H1 (cell line): Measurements from ENCODE around the gene NPM1. TPM values are rescaled to one million over a fixed set of nuclear protein-coding genes. Genes with fewer than 3 reads are reported as not detected.
"Not testable (repeated sequence)": the region's sequence is repeated elsewhere in the genome, so short reads cannot be mapped to it uniquely, and the experiment has no call there.

ENCODE experiments used
- CTCF ChIA-PET: fragments of 300-600 bp; sonication (Branson Sonifier 250); formaldehyde crosslinking; loops from one replicate; lab custom pipeline; 2021; ENCODE audit not compliant: partially characterized antibody; lab: Charles Lee
- POLR2A ChIA-PET: fragments of 300-600 bp; sonication (Branson Sonifier 250); formaldehyde crosslinking; loops from one replicate; lab custom pipeline; 2021; ENCODE audit warnings: inconsistent platforms; ENCODE audit not compliant: partially characterized antibody; lab: Charles Lee
- DNase-seq, 2 experiments: peaks; one replicate each; pipeline versions ENCODE4 v3.0.0 to v3.0.0-alpha.2; 2010 to 2022; ENCODE audit warnings: low spot score in 2 of 2, low read depth in 1 of 2, mixed read lengths in 1 of 2
- FAIRE-seq: peaks from 2 replicates; lab custom pipeline; 2011; peaks lifted over from hg19 to GRCh38; lab: Jason Lieb, UNC
- H2AFZ ChIP-seq: 2 replicates; pipeline ENCODE4 v1.8.1; 2012; ENCODE audit warnings: low read length, inconsistent platforms
- H2AK5ac ChIP-seq: 2 replicates; pipeline ENCODE4 v1.6.1; 2013; ENCODE audit warnings: low read depth, low read length
- H2BK120ac ChIP-seq: replicated peaks from 2 replicates; pipeline ENCODE3; 2013; ENCODE audit warnings: low read depth, low read length, inconsistent platforms
- H2BK12ac ChIP-seq: 2 replicates; pipeline ENCODE4 v1.6.1; 2013; ENCODE audit warnings: low read depth, low read length
- H2BK15ac ChIP-seq: 2 replicates; pipeline ENCODE4 v1.6.1; 2013; ENCODE audit warnings: low read length
- H2BK20ac ChIP-seq: 2 replicates; pipeline ENCODE4 v1.6.1; 2013; ENCODE audit warnings: low read length
- H2BK5ac ChIP-seq: 2 replicates; pipeline ENCODE4 v1.6.1; 2013; ENCODE audit warnings: low read depth, low read length
- H3K14ac ChIP-seq: 2 replicates; pipeline ENCODE4 v1.6.1; 2013; ENCODE audit warnings: inconsistent platforms; ENCODE audit not compliant: insufficient read length
- H3K18ac ChIP-seq: 2 replicates; pipeline ENCODE4 v1.6.1; 2013; ENCODE audit warnings: low read length; ENCODE audit errors: extremely low read depth
- H3K23ac ChIP-seq: 2 replicates; pipeline ENCODE4 v1.6.1; 2013; ENCODE audit warnings: inconsistent platforms; ENCODE audit not compliant: insufficient read length
- H3K23me2 ChIP-seq: 2 replicates; pipeline ENCODE4 v1.6.1; 2013; ENCODE audit warnings: low read depth, low read length
- H3K27ac ChIP-seq: 2 replicates; pipeline ENCODE4 v1.6.1; 2011; ENCODE audit warnings: low read depth, low read length, inconsistent platforms
- H3K27me3 ChIP-seq, 4 experiments: replicated peaks in 1 of 4; 1 replicate in 1 of 4; 2 replicates in 3 of 4; pipeline versions ENCODE4 v1.6.1 to v1.8.1; 2011 to 2013; ENCODE audit warnings: low read length in 3 of 4, mild to moderate bottlenecking in 3 of 4, inconsistent platforms in 2 of 4, mixed read lengths in 2 of 4, moderate library complexity in 1 of 4; ENCODE audit not compliant: control insufficient read depth in 3 of 4, insufficient read depth in 3 of 4; ENCODE audit errors: extremely low read depth in 1 of 4
- H3K36me3 ChIP-seq, 4 experiments: 2 replicates each; pipeline versions ENCODE4 v1.6.1 to v1.8.1; 2011 to 2013; ENCODE audit warnings: mild to moderate bottlenecking in 4 of 4, low read length in 3 of 4, moderate library complexity in 2 of 4, control low read depth in 1 of 4, inconsistent platforms in 1 of 4; ENCODE audit not compliant: insufficient read depth in 4 of 4, control insufficient read depth in 2 of 4
- H3K4ac ChIP-seq: replicated peaks from 2 replicates; pipeline ENCODE3; 2013; ENCODE audit warnings: low read length, low read depth, mixed read lengths, inconsistent platforms; ENCODE audit not compliant: insufficient read length
- H3K4me1 ChIP-seq, 4 experiments: replicated peaks in 1 of 4; 1 replicate in 1 of 4; 2 replicates in 3 of 4; pipeline versions ENCODE4 v1.6.1 to v1.8.1; 2011 to 2013; ENCODE audit warnings: low read length in 3 of 4, inconsistent platforms in 2 of 4, mixed read lengths in 1 of 4; ENCODE audit not compliant: insufficient read depth in 4 of 4, control insufficient read depth in 3 of 4
- H3K4me2 ChIP-seq, 2 experiments: 2 replicates each; pipeline versions ENCODE4 v1.6.1 to v1.8.1; 2011 to 2013; ENCODE audit warnings: low read depth in 2 of 2, low read length in 2 of 2, control low read depth in 1 of 2, inconsistent platforms in 1 of 2, mild to moderate bottlenecking in 1 of 2; ENCODE audit not compliant: insufficient read depth in 1 of 2
- H3K4me3 ChIP-seq, 4 experiments: fragments of 200-600, 300-600 bp in 1 of 4; sonication (generic), shearing (Covaris generic), sonication (Bioruptor Twin) in 1 of 4; 2 replicates each; pipeline versions ENCODE4 v1.5.1 to v1.8.1; 2011 to 2016; ENCODE audit warnings: low read length in 4 of 4, low read depth in 3 of 4, control low read depth in 2 of 4, inconsistent platforms in 2 of 4, mild to moderate bottlenecking in 2 of 4, mixed read lengths in 1 of 4, moderate library complexity in 1 of 4; ENCODE audit not compliant: insufficient read depth in 2 of 4; ENCODE audit errors: extremely low read depth in 1 of 4
- H3K56ac ChIP-seq: replicated peaks from 2 replicates; pipeline ENCODE3; 2013; ENCODE audit warnings: low read depth, mild to moderate bottlenecking, mixed read lengths, low read length, inconsistent platforms; ENCODE audit not compliant: insufficient read length
- H3K79me1 ChIP-seq: 2 replicates; pipeline ENCODE4 v1.6.1; 2013; ENCODE audit warnings: low read depth, low read length, control low read depth
- H3K79me2 ChIP-seq, 2 experiments: 2 replicates each; pipeline versions ENCODE4 v1.6.1 to v1.8.1; 2012 to 2013; ENCODE audit warnings: low read length in 2 of 2, mild to moderate bottlenecking in 2 of 2, inconsistent platforms in 1 of 2; ENCODE audit not compliant: insufficient read depth in 2 of 2, control insufficient read depth in 1 of 2
- H3K9ac ChIP-seq, 4 experiments: replicated peaks in 1 of 4; 1 replicate in 1 of 4; 2 replicates in 3 of 4; pipeline versions ENCODE4 v1.6.1 to v1.8.1; 2011 to 2013; ENCODE audit warnings: low read depth in 3 of 4, low read length in 3 of 4, control low read depth in 2 of 4, mild to moderate bottlenecking in 2 of 4, moderate library complexity in 2 of 4, inconsistent platforms in 1 of 4; ENCODE audit errors: extremely low read depth in 1 of 4
- H3K9me3 ChIP-seq, 2 experiments: 2 replicates each; pipeline versions ENCODE4 v1.6.1 to v1.8.1; 2012 to 2013; ENCODE audit warnings: mild to moderate bottlenecking in 2 of 2, moderate library complexity in 2 of 2, control low read depth in 1 of 2, inconsistent platforms in 1 of 2, low read depth in 1 of 2, low read length in 1 of 2, mixed read lengths in 1 of 2; ENCODE audit not compliant: insufficient read depth in 2 of 2
- H4K20me1 ChIP-seq, 2 experiments: replicated peaks in 1 of 2; 2 replicates each; pipeline versions ENCODE3 to v1.8.1; 2011 to 2013; ENCODE audit warnings: inconsistent platforms in 2 of 2, low read length in 2 of 2, mild to moderate bottlenecking in 1 of 2; ENCODE audit not compliant: insufficient read depth in 2 of 2, control insufficient read depth in 1 of 2
- H4K5ac ChIP-seq: 2 replicates; pipeline ENCODE4 v1.6.1; 2013; ENCODE audit warnings: low read length, low read depth, mixed read lengths, inconsistent platforms; ENCODE audit not compliant: insufficient read length
- H4K8ac ChIP-seq: 2 replicates; pipeline ENCODE4 v1.8.0; 2013; ENCODE audit warnings: mild to moderate bottlenecking, moderate library complexity, low read length, inconsistent platforms; ENCODE audit not compliant: insufficient read depth; ENCODE audit errors: extremely low read depth
- H4K91ac ChIP-seq: replicated peaks from 2 replicates; pipeline ENCODE3; 2013; ENCODE audit warnings: low read length, mixed read lengths, inconsistent platforms; ENCODE audit not compliant: insufficient read length
- polyA plus RNA-seq, 7 experiments: library from polyadenylated mRNA; depleted of rRNA in 3 of 7; stranded (reverse) in 5 of 7; unstranded in 2 of 7; fragments of >200 nt in 5 of 7; fragments of 200-250 nt in 2 of 7; gene quantifications; 1 replicate in 5 of 7; 2 replicates in 1 of 7; 4 replicates in 1 of 7; pipeline versions ENCODE4 v1.2.1 to v1.2.3, GENCODE V29; 2011 to 2013; ENCODE audit warnings: missing spikeins in 2 of 7, mixed read lengths in 2 of 7
- total RNA-seq: library from RNA; stranded (reverse); fragmentation: NEBNext Ultra II Directional; extraction: Animal tissue kit (Norgen Biotek cat#: 25700); gene quantifications from 2 replicates; pipeline ENCODE4 v1.2.1, GENCODE V29; 2021

Gene NPM1
- total and polyA plus RNA-seq, 2 of the 8 experiments (the other 6 are each of a cell fraction or from before 2014, with no cell fraction given), result 2,182 to 4,042 TPM

DNA sequence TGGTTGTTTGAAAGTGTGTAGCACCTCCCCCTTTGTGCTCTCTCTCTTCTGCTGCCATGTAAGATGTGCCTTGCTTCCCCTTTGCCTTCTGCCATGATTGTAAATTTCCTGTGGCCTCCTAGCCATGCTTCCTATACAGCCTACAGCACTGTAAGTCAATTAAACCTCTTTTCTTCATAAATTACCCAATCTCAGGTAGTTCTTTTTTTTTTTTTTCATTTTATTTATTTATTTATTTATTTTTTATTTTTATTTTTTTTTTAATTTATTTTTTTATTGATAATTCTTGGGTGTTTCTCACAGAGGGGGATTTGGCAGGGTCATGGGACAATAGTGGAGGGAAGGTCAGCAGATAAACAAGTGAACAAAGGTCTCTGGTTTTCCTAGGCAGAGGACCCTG, 15.1 kb downstream of the NPM1 start:
- H4K5ac ChIP-seq, POLR2A ChIA-PET, H2BK15ac ChIP-seq, H3K4me2 ChIP-seq, H2AK5ac ChIP-seq, DNase-seq, H3K4me1 ChIP-seq, FAIRE-seq, H3K56ac ChIP-seq, H3K27me3 ChIP-seq, H4K91ac ChIP-seq, H3K27ac ChIP-seq, H2BK20ac ChIP-seq, H2BK5ac ChIP-seq, H3K4ac ChIP-seq, CTCF ChIA-PET, H2AFZ ChIP-seq, H3K14ac ChIP-seq, H3K9ac ChIP-seq, H2BK12ac ChIP-seq, H3K9me3 ChIP-seq, H3K79me1 ChIP-seq, H4K8ac ChIP-seq, H3K23me2 ChIP-seq, H2BK120ac ChIP-seq, H3K18ac ChIP-seq, H3K23ac ChIP-seq, H3K4me3 ChIP-seq: not testable (repeated sequence)
- Histone ChIP-seq H3K79me2 (peaks cover 21 to 74% of the 10 kb centered on the region in 2 experiments), H3K36me3 (peaks cover 46 to 75% (median 71%) of the 10 kb centered on the region in 4 experiments), H4K20me1 (peaks cover 31 to 40% of the 10 kb centered on the region in 2 experiments)
